Urothelium cell line (cell line): ENCODE measurements around the gene SLC16A9.
A peak's percentile ranks its signal among the peaks of the same experiment; 100 is the strongest.

ENCODE experiments used
- DNase-seq: peaks from one replicate; pipeline ENCODE4 v3.0.0; 2011; ENCODE audit warnings: low spot score, mixed read lengths
- FAIRE-seq: peaks from 2 replicates; lab custom pipeline; 2011; peaks lifted over from hg19 to GRCh38; lab: Jason Lieb, UNC

The SLC16A9 gene

GRCh38 chr10:59724098-59724938, 14.7 kb upstream of the SLC16A9 start:
- FAIRE-seq = peak; percentile 56
- no peak for DNase-seq

- DNase-seq (no peak), FAIRE-seq (no peak)
Observed at GRCh38 chr10:59720377-59720776, 10.7 kb upstream of the SLC16A9 start.

GRCh38 chr10:59719374-59719773, 9.7 kb upstream of the SLC16A9 start:
- DNase-seq = no peak
- no peak for FAIRE-seq

- DNase-seq (no peak), FAIRE-seq (no peak)
Observed at GRCh38 chr10:59718257-59718656, 8.6 kb upstream of the SLC16A9 start.

GRCh38 chr10:59713196-59713821, 3.7 kb upstream of the SLC16A9 start:
- no peak for DNase-seq
- no peak for FAIRE-seq

GRCh38 chr10:59711871-59712494, 2.3 kb upstream of the SLC16A9 start:
- DNase-seq = no peak
- FAIRE-seq = no peak

- no peak for FAIRE-seq
- DNase-seq = peak; percentile 56
Observed at GRCh38 chr10:59708816-59709394, 745 bp downstream of the SLC16A9 start.

GRCh38 chr10:59706851-59707797, 2.5 kb downstream of the SLC16A9 start:
- no peak for DNase-seq
- no peak for FAIRE-seq

- DNase-seq = no peak
- no peak for FAIRE-seq
Observed at GRCh38 chr10:59705931-59706330, 3.7 kb downstream of the SLC16A9 start.

- no peak for FAIRE-seq
- DNase-seq = no peak
Observed at GRCh38 chr10:59704630-59705029, 5.0 kb downstream of the SLC16A9 start.

- no peak for DNase-seq
- no peak for FAIRE-seq
Observed at GRCh38 chr10:59702347-59702746, 7.3 kb downstream of the SLC16A9 start.

- no peak for FAIRE-seq
Observed at GRCh38 chr10:59700709-59701108, 8.9 kb downstream of the SLC16A9 start.

GRCh38 chr10:59698326-59698725, 11.3 kb downstream of the SLC16A9 start:
- FAIRE-seq = no peak

More at GRCh38 chr10:59700709-59701108, 8.9 kb downstream of the SLC16A9 start:
- DNase-seq = no peak

GRCh38 chr10:59695637-59696036, 14.0 kb downstream of the SLC16A9 start:
- FAIRE-seq (no peak), DNase-seq (no peak)

More at GRCh38 chr10:59698326-59698725, 11.3 kb downstream of the SLC16A9 start:
- no peak for DNase-seq

GRCh38 chr10:59694936-59695335, 14.7 kb downstream of the SLC16A9 start:
- FAIRE-seq (no peak), DNase-seq (no peak)

- FAIRE-seq (no peak), DNase-seq (no peak)
Observed at GRCh38 chr10:59692113-59692512, 17.5 kb downstream of the SLC16A9 start.

- peak; percentile 9 for FAIRE-seq
- no peak for DNase-seq
Observed at GRCh38 chr10:59688921-59689351, 20.7 kb downstream of the SLC16A9 start.

- FAIRE-seq = no peak
- DNase-seq = no peak
Observed at GRCh38 chr10:59687657-59688056, 22.0 kb downstream of the SLC16A9 start.

GRCh38 chr10:59684006-59684405, 25.6 kb downstream of the SLC16A9 start:
- no peak for FAIRE-seq
- DNase-seq = no peak
